SK-N-DZ (cell line): Measurements from ENCODE around the gene TNNC1.

ENCODE experiments used
- DNase-seq: peaks from one replicate; pipeline ENCODE4 v3.0.0-alpha.2; 2015; ENCODE audit warnings: low spot score

Gene TNNC1

GRCh38 chr3:52432225-52432624 is 21.6 kb downstream of the TNNC1 start:
- no peak for DNase-seq

- DNase-seq = no peak
Observed at GRCh38 chr3:52431459-52432223, 22.2 kb downstream of the TNNC1 start.

- no peak for DNase-seq
Observed at GRCh38 chr3:52430416-52430810, 23.4 kb downstream of the TNNC1 start.

GRCh38 chr3:52429779-52430415 is 23.9 kb downstream of the TNNC1 start:
- DNase-seq = no peak

- DNase-seq = no peak
Observed at GRCh38 chr3:52429031-52429430, 24.8 kb downstream of the TNNC1 start.

- peak; percentile 70 for DNase-seq
Observed at GRCh38 chr3:52428151-52429005, 25.5 kb downstream of the TNNC1 start.

GRCh38 chr3:52423173-52423572 is 30.7 kb downstream of the TNNC1 start:
- DNase-seq = no peak

- no peak for DNase-seq
Observed at GRCh38 chr3:52422669-52423068, 31.2 kb downstream of the TNNC1 start.

GRCh38 chr3:52420388-52420787 is 33.5 kb downstream of the TNNC1 start:
- DNase-seq = no peak

GRCh38 chr3:52415800-52416199 is 38.0 kb downstream of the TNNC1 start:
- no peak for DNase-seq

- no peak for DNase-seq
Observed at GRCh38 chr3:52408466-52408865, 45.4 kb downstream of the TNNC1 start.

GRCh38 chr3:52407779-52408178 is 46.1 kb downstream of the TNNC1 start:
- no peak for DNase-seq

GRCh38 chr3:52406791-52407510 is 46.9 kb downstream of the TNNC1 start:
- DNase-seq = no peak

GRCh38 chr3:52406231-52406661 is 47.6 kb downstream of the TNNC1 start:
- no peak for DNase-seq

- no peak for DNase-seq
Observed at GRCh38 chr3:52405601-52406110, 48.2 kb downstream of the TNNC1 start.

GRCh38 chr3:52405066-52405465 is 48.8 kb downstream of the TNNC1 start:
- DNase-seq = no peak

GRCh38 chr3:52404391-52404790 is 49.5 kb downstream of the TNNC1 start:
- no peak for DNase-seq

- no peak for DNase-seq
Observed at GRCh38 chr3:52403955-52404354, 49.9 kb downstream of the TNNC1 start.

GRCh38 chr3:52403271-52403841 is 50.5 kb downstream of the TNNC1 start:
- no peak for DNase-seq

GRCh38 chr3:52402706-52403270 is 51.1 kb downstream of the TNNC1 start:
- DNase-seq = no peak

GRCh38 chr3:52402101-52402521 is 51.7 kb downstream of the TNNC1 start:
- no peak for DNase-seq
